GM12878 (cell line): Measurements from ENCODE around the gene IER3. TPM values are rescaled to one million over a fixed set of nuclear protein-coding genes. Genes with fewer than 3 reads are reported as not detected.

Source experiments
- FOXM1 ChIP-seq: IDR thresholded peaks from 2 replicates; pipeline ENCODE4 v1.6.1; 2012; ENCODE audit warnings: low read depth, mild to moderate bottlenecking, inconsistent platforms, low read length, moderate library complexity
- GABPA ChIP-seq: IDR thresholded peaks from 2 replicates; pipeline ENCODE4 v1.6.1; 2014; ENCODE audit warnings: antibody characterized with exemption, low read depth, mild to moderate bottlenecking, inconsistent platforms
- HDAC2 ChIP-seq: fragments of 200-600 bp; sonication (generic); IDR thresholded peaks from 2 replicates; pipeline ENCODE4 v1.6.1; 2017
- JUNB ChIP-seq: IDR thresholded peaks from 2 replicates; pipeline ENCODE4 v1.6.1; 2016; ENCODE audit warnings: antibody characterized with exemption, mild to moderate bottlenecking
- KAT2A ChIP-seq: conservative IDR thresholded peaks from 2 replicates; pipeline ENCODE4 v1.6.1; 2011; ENCODE audit warnings: low read depth, low read length; ENCODE audit not compliant: control insufficient read depth
- NFYB ChIP-seq: IDR thresholded peaks from 2 replicates; pipeline ENCODE4 v1.6.1; 2011; ENCODE audit warnings: low read depth, mild to moderate bottlenecking, low read length, improper control_type of control experiment, moderate library complexity; ENCODE audit not compliant: insufficient read depth
- NR2C1 ChIP-seq: fragments of 450-650 bp; IDR thresholded peaks from 2 replicates; pipeline ENCODE4 v1.6.1; 2017; ENCODE audit warnings: antibody characterized with exemption, mild to moderate bottlenecking, moderate library complexity
- PAX5 ChIP-seq: IDR thresholded peaks from 2 replicates; pipeline ENCODE4 v1.6.1; 2011; ENCODE audit warnings: low read depth, low read length, borderline replicate concordance
- RB1 ChIP-seq: fragments of 450-650 bp; formaldehyde crosslinking; IDR thresholded peaks from 2 replicates; pipeline ENCODE4 v1.6.1; 2017; ENCODE audit warnings: mild to moderate bottlenecking, borderline replicate concordance
- RUNX3 ChIP-seq: IDR thresholded peaks from 2 replicates; pipeline ENCODE4 v1.6.1; 2012; ENCODE audit warnings: low read length, inconsistent platforms
- SUZ12 ChIP-seq: fragments of 200-600 bp; sonication (generic); IDR thresholded peaks from one replicate; pipeline ENCODE4 v1.6.1; 2018; ENCODE audit warnings: antibody characterized with exemption, mild to moderate bottlenecking; ENCODE audit not compliant: unreplicated experiment
- TCF12 ChIP-seq: IDR thresholded peaks from 2 replicates; pipeline ENCODE4 v1.6.1; 2011; ENCODE audit warnings: low read depth, mild to moderate bottlenecking, low read length
- WRNIP1 ChIP-seq: IDR thresholded peaks from 2 replicates; pipeline ENCODE4 v1.6.1; 2011; ENCODE audit warnings: low read depth, low read length, improper control_type of control experiment, borderline replicate concordance
- ZBTB33 ChIP-seq: fragments of 450-650 bp; IDR thresholded peaks from 2 replicates; pipeline ENCODE4 v1.6.1; 2017; ENCODE audit warnings: mild to moderate bottlenecking
- ZBTB4 ChIP-seq: fragments of 450-650 bp; formaldehyde crosslinking; IDR thresholded peaks from 2 replicates; pipeline ENCODE4 v1.4.0; 2022; ENCODE audit warnings: mild to moderate bottlenecking, moderate library complexity
- ZNF217 ChIP-seq: fragments of 450-650 bp; IDR thresholded peaks from 2 replicates; pipeline ENCODE4 v1.6.1; 2017; ENCODE audit warnings: antibody characterized with exemption, mild to moderate bottlenecking
- polyA plus RNA-seq, 11 experiments: library from polyadenylated mRNA; depleted of rRNA in 4 of 11; unstranded in 6 of 11; stranded (reverse) in 5 of 11; fragments of >200 nt; fragmentation: Nextera tagmentation in 4 of 11; fragmentation: Illumina TruSeq in 1 of 11; extraction: Ambion mirVana in 4 of 11; extraction: Trizol in 1 of 11; gene quantifications; 1 replicate in 1 of 11; 2 replicates in 10 of 11; pipeline versions ENCODE4 v1.2.1 to v1.2.3, GENCODE V29; 2011 to 2016; ENCODE audit warnings: inconsistent platforms in 2 of 11, missing spikeins in 2 of 11, low read depth in 1 of 11
- total RNA-seq, 4 experiments: library from RNA; depleted of rRNA in 3 of 4; stranded (reverse); fragments of >200 nt in 3 of 4; fragmentation: Illumina TruSeq in 1 of 4; extraction: Trizol in 1 of 4; gene quantifications; 2 replicates each; pipeline versions ENCODE4 v1.2.1 to v1.2.3, GENCODE V29; 2013 to 2021
- TF ChIP-seq, protein P1 (sequence below): fragments of 450-650 bp; IDR thresholded peaks from 2 replicates; pipeline ENCODE4 v1.6.1; 2017; ENCODE audit warnings: antibody characterized with exemption, mild to moderate bottlenecking, moderate library complexity
- TF ChIP-seq, protein P2 (sequence below): fragments of 450-650 bp; IDR thresholded peaks from 2 replicates; pipeline ENCODE4 v1.6.1; 2016; ENCODE audit warnings: mild to moderate bottlenecking, moderate library complexity, borderline replicate concordance

The IER3 gene
- total and polyA plus RNA-seq, 10 of the 15 experiments (the other 5 are each of a cell fraction or from before 2014, with no cell fraction given), result 1.9 to 100 (median 32.3) TPM

DNA sequence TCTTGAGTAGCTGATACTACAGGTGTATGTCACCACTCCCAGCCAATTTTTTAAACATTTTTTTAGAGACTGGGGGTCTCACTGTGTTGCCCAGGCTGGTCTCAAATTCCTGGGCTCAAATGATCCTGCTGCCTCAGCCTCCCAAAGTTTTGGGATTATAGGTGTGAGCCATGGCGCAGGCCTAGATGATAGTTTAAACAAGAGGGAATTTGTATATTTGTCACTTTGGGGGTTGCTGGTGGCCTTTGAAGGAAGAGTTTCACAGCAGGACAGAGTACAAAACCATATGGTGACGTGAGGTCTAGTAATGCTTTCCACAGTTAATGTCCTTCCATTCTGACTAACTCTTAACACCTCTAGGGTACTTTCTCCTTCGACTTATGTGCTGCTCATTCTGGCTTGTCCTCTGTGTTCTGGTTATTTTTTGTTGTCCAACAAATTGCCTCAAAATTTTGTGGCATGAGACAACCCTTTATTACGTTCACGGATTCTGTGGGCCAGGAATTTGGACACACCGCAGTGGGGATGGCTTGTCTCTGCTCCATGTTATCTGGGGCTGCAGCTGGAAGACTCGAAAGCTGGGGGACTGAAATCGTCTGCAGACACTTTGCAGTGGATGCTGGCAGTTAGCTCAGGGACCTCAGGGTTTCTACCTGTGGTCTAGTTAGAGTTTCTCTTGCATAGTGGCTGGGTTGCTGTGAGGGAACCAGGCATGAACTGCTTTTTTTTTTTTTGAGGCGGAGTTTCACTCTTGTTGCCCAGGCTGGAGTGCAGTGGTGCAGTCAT lies 23.0 kb upstream of the IER3 start (continued):
- TF ChIP-seq ZBTB4 (CRISPR knock-in tag) (no peak), RB1 (no peak), WRNIP1 (no peak), ZBTB33 (no peak), RUNX3 (peak; percentile 70), JUNB (peak; percentile 63; the same call in 1 of the 2 replicates), NR2C1 (no peak), GABPA (no peak), TCF12 (peak; percentile 32; the same call in 1 of the 2 replicates), SUZ12 (no peak), KAT2A (no peak), HDAC2 (no peak), ZNF217 (no peak), FOXM1 (0 out of 2 replicates have a peak, but pooled peaks have one; percentile 12), NFYB (no peak), PAX5 (peak; percentile 92)
- TF ChIP-seq, protein P1, sequence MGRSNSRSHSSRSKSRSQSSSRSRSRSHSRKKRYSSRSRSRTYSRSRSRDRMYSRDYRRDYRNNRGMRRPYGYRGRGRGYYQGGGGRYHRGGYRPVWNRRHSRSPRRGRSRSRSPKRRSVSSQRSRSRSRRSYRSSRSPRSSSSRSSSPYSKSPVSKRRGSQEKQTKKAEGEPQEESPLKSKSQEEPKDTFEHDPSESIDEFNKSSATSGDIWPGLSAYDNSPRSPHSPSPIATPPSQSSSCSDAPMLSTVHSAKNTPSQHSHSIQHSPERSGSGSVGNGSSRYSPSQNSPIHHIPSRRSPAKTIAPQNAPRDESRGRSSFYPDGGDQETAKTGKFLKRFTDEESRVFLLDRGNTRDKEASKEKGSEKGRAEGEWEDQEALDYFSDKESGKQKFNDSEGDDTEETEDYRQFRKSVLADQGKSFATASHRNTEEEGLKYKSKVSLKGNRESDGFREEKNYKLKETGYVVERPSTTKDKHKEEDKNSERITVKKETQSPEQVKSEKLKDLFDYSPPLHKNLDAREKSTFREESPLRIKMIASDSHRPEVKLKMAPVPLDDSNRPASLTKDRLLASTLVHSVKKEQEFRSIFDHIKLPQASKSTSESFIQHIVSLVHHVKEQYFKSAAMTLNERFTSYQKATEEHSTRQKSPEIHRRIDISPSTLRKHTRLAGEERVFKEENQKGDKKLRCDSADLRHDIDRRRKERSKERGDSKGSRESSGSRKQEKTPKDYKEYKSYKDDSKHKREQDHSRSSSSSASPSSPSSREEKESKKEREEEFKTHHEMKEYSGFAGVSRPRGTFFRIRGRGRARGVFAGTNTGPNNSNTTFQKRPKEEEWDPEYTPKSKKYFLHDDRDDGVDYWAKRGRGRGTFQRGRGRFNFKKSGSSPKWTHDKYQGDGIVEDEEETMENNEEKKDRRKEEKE, result no peak
- TF ChIP-seq, protein P2, sequence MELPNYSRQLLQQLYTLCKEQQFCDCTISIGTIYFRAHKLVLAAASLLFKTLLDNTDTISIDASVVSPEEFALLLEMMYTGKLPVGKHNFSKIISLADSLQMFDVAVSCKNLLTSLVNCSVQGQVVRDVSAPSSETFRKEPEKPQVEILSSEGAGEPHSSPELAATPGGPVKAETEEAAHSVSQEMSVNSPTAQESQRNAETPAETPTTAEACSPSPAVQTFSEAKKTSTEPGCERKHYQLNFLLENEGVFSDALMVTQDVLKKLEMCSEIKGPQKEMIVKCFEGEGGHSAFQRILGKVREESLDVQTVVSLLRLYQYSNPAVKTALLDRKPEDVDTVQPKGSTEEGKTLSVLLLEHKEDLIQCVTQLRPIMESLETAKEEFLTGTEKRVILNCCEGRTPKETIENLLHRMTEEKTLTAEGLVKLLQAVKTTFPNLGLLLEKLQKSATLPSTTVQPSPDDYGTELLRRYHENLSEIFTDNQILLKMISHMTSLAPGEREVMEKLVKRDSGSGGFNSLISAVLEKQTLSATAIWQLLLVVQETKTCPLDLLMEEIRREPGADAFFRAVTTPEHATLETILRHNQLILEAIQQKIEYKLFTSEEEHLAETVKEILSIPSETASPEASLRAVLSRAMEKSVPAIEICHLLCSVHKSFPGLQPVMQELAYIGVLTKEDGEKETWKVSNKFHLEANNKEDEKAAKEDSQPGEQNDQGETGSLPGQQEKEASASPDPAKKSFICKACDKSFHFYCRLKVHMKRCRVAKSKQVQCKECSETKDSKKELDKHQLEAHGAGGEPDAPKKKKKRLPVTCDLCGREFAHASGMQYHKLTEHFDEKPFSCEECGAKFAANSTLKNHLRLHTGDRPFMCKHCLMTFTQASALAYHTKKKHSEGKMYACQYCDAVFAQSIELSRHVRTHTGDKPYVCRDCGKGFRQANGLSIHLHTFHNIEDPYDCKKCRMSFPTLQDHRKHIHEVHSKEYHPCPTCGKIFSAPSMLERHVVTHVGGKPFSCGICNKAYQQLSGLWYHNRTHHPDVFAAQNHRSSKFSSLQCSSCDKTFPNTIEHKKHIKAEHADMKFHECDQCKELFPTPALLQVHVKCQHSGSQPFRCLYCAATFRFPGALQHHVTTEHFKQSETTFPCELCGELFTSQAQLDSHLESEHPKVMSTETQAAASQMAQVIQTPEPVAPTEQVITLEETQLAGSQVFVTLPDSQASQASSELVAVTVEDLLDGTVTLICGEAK, result no peak
